Epithelial cell of esophagus (primary cell): ENCODE results near the gene DUSP22.
"Not testable (repeated sequence)": the region's sequence is repeated elsewhere in the genome, so short reads cannot be mapped to it uniquely, and the experiment has no call there.

ENCODE experiments used
- DNase-seq: peaks from one replicate; pipeline ENCODE4 v3.0.0; 2010; ENCODE audit warnings: low read depth
- H3K4me3 ChIP-seq: 2 replicates; pipeline ENCODE4 v1.5.1; 2011; ENCODE audit warnings: mild to moderate bottlenecking, low read length, control low read depth
- TF ChIP-seq, protein P1 (sequence below): IDR thresholded peaks from 2 replicates; pipeline ENCODE4 v1.5.1; 2011; ENCODE audit warnings: low read depth, mild to moderate bottlenecking, low read length, control low read depth, inconsistent platforms; ENCODE audit not compliant: insufficient read depth; ENCODE audit errors: missing control alignments

The DUSP22 gene

DNA sequence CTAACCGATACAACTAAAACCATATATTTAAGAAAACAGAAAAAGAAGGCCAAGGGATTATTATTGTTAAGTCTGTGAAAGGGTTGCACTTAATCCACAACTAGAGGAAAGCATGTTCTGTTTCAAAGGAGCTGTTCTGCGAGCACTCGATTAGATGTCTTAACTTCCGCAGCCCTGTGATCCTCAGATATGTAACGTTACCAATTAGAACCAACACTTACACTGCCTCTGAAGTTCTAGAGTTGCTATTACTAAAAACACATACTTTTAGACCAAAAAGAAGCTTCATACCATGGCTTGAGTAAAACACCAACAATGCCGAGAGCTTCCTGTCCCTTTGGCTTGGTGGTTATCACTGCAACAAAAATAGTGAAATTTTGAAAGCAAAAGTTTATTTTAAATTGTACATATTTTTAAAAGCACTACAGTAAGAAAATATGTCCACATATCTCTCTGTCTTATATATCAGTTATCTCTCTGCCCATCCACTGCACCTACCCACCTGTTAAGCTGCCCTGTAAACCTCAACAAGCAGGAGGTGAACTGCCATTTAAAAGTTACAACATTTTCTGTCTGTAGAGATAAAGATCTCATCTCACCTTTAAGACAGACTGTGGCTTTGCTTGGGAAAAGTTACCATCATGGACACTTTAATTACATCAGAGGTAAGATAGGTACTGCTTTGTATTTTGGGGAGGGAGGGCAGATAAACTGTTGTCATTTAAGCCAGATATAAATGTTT is 7.1 kb upstream of the DUSP22 start:
- H3K4me3 ChIP-seq, result no peak overlapping the region
- TF ChIP-seq, protein P1, sequence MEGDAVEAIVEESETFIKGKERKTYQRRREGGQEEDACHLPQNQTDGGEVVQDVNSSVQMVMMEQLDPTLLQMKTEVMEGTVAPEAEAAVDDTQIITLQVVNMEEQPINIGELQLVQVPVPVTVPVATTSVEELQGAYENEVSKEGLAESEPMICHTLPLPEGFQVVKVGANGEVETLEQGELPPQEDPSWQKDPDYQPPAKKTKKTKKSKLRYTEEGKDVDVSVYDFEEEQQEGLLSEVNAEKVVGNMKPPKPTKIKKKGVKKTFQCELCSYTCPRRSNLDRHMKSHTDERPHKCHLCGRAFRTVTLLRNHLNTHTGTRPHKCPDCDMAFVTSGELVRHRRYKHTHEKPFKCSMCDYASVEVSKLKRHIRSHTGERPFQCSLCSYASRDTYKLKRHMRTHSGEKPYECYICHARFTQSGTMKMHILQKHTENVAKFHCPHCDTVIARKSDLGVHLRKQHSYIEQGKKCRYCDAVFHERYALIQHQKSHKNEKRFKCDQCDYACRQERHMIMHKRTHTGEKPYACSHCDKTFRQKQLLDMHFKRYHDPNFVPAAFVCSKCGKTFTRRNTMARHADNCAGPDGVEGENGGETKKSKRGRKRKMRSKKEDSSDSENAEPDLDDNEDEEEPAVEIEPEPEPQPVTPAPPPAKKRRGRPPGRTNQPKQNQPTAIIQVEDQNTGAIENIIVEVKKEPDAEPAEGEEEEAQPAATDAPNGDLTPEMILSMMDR, result no peak
- no peak for DNase-seq

DNA sequence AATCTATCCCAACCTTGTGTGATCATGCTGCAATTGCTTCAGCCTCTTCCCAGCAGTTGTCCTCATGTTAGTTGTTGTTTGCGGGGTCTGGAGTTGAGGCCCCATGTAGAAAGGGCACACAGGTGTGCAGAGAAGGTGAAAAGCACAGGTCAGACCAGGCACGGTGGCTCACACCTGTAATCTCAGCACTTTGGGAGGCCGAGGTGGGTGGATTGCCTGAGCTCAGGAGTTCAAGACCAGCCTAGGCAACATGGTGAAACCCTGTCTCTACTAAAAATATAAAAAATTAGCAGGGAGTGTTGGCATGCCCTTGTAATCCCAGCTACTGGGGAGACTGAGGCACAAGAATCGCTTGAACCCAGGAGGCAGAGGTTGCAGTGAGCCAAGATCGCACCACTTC is 6.4 kb upstream of the DUSP22 start:
- not testable (repeated sequence) for DNase-seq

DNA sequence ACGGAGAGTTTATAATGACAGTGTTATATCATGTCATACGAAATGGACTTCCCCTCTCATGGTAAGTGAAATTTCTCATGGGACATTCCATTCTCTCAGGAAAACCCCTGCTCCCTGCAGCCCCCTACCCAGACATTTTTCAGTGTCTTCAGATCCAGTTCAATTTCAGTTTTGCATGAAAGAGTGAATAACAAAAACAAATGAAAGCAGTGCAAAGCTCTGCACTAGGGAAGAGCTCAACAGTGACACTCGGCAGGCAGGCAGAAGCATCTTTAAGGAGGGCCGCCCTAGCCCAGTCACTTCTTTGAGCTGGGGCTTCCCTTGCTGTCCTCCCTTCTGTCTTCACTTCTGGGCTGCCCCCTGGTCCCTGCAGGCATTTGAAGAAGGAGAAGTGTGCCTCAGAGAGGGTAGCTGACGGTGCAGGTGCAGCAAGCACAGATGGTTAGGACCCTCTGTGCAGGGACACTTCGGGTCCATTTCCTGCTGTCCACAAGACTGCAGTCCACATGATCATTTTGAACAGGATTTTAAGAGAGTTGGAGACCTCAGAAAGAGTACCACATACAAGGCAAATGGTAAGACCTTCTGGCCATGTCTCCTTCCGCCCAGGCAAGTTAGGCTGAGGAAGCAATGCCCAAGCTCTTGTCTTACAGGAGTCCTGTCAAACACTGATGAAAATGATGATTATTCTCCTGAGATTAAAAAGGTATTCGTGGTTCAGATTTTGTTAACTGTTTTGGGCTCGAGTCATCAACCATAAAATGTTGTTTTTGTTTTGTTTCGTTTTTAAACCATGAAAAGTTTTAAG is 5.4 kb upstream of the DUSP22 start:
- DNase-seq, result no peak
- H3K4me3 ChIP-seq, result no peak overlapping the region
- TF ChIP-seq, protein P1, result no peak

More for the DNA sequence above, 6.4 kb upstream of the DUSP22 start:
- not testable (repeated sequence) for H3K4me3 ChIP-seq

DNA sequence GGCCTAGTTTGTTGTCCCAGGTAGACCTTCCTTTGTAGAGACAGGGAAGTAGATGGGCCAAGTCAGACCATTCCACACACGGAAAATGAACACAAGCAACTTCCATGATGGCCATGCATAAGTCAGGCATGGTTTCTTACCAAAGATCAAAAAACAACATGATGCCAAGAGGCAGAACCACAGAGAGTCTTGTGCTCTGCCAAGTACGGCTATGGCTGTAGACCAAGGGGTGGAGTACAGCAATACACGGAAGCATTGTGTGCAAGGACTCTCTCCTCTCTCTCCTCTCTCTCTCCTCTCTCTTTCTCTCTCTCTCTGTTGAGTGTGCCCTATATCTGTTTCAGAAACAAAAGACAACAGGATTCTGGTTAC is 4.8 kb upstream of the DUSP22 start:
- DNase-seq, result no peak
- H3K4me3 ChIP-seq, result no peak overlapping the region
- TF ChIP-seq, protein P1, result no peak

DNA sequence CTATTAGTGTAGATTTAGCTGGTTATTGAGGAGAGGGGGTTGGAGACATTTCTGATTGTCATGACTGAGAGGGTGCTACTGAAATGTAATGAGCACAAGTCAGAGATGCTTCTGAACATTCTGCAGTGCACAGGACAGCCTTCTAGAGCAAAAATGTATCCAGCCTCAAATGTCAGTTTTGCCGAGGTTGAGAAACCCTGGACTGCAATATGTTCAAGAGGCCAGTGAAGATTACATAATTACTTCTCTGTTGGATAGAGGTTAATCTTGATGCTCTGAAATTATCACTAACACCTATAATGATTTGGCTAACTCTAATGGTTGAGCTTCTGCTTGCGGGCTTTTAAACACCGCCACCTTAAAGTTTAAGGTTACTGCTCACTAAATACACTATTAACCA is 3.4 kb upstream of the DUSP22 start:
- no peak overlapping the region for H3K4me3 ChIP-seq
- TF ChIP-seq, protein P1, result no peak
- DNase-seq, result no peak

DNA sequence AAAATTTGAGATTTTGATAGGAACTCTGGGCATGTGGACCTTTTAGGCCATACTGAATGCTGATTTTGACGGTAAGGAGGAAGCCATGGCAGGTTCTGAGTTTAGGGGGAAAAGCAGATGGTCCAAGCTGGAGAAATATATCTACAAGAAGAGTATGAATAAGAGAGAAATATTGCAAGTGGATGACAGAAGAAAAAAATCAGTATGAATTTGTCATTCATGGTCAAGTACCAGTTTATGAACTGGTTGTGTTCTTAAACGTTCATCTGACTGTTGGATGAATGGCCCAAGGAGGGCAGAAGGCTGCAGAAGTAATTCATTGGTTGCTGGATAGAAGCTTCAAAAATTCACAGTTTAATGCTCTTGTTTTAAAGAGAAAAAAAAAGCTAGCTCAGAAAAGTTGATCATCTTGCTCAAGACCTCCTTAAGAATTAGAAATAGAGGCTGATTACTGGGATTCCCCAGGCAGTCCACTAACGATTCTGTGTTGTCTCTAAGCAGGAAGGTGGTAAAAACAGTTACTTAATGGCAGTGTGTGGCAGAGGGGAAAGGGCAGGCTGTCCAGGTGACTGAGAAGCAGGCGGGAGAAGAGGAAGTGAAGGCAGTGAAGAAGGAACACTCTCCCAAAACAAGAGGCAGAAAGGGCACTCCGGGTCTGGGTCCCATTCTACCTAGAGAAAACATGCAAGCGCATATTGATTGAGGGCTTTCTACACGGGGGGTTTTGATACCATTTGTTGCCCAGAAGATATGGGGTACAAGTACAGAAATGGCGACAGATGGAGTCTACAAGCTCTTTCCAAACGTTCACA is 2.0 kb upstream of the DUSP22 start:
- no peak overlapping the region for H3K4me3 ChIP-seq
- DNase-seq, result no peak

DNA sequence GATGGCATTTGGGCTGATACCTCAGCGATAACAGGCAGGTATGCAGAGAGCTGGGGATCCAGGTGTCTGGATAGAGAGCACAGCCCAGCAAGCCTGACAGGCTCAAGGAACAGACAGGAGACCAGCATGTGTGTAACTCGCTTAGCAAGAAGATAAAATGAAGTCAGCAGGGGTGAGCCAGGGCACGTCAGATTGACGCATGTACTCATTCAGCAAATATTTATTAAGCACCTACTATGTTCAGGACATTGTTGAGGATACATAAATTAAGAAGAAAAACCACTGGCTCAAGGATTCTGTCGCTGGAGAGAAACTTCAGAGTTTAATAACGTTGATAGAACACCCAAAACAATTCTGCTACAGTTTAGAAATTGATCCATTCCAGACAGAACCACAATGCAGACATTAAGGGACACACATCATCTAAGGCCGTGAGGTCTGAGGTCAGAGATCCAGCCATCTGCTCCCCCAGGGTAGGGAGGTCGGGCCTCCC is 1.0 kb upstream of the DUSP22 start:
- TF ChIP-seq, protein P1, result no peak
- peak; percentile 86 for DNase-seq
- peak overlapping the region; percentile 66 for H3K4me3 ChIP-seq

More for the DNA sequence above, 2.0 kb upstream of the DUSP22 start:
- TF ChIP-seq, protein P1, result no peak
